CD8-positive, alpha-beta memory T cell (primary cell): ENCODE results near the gene SDK1. TPM values are rescaled to one million over a fixed set of nuclear protein-coding genes. Genes with fewer than 3 reads are reported as not detected.

Experiments
- CTCF ChIA-PET: fragments of 350-600 bp; sonication (Branson Sonifier 250); formaldehyde crosslinking; loops from one replicate; lab custom pipeline; 2021; ENCODE audit warnings: antibody characterized with exemption; lab: Charles Lee
- POLR2A ChIA-PET: fragments of 350-600 bp; sonication (Branson Sonifier 250); formaldehyde crosslinking; loops from one replicate; lab custom pipeline; 2021; ENCODE audit warnings: antibody characterized with exemption; lab: Charles Lee
- DNase-seq, 5 donors: peaks; one replicate each; pipeline versions ENCODE4 v3.0.0 to v3.0.0-alpha.2; 2020 to 2022; ENCODE audit warnings: mixed read lengths in 1 of 5
- H3K27ac ChIP-seq: one replicate; pipeline ENCODE4 v1.7.0; 2013; ENCODE audit warnings: low read depth, mild to moderate bottlenecking, low read length, moderate library complexity
- H3K27me3 ChIP-seq: 2 replicates; pipeline ENCODE4 v1.7.0; 2013; ENCODE audit warnings: low read length, mild to moderate bottlenecking; ENCODE audit not compliant: insufficient read depth, poor library complexity, severe bottlenecking
- H3K36me3 ChIP-seq: 2 replicates; pipeline ENCODE4 v1.7.0; 2013; ENCODE audit warnings: mild to moderate bottlenecking, low read length, moderate library complexity; ENCODE audit not compliant: insufficient read depth
- H3K4me1 ChIP-seq: 2 replicates; pipeline ENCODE4 v1.7.0; 2013; ENCODE audit warnings: mild to moderate bottlenecking, low read length, moderate library complexity; ENCODE audit not compliant: insufficient read depth
- H3K4me3 ChIP-seq: 2 replicates; pipeline ENCODE4 v1.7.0; 2013; ENCODE audit warnings: mild to moderate bottlenecking, low read length
- H3K9me3 ChIP-seq: 2 replicates; pipeline ENCODE4 v1.7.0; 2013; ENCODE audit warnings: mild to moderate bottlenecking, low read length
- H3K27ac Mint-ChIP-seq, 8 donors: one replicate each; pipeline ENCODE4 v1.8.0; 2020 to 2021; ENCODE audit warnings: mixed read lengths in 8 of 8, mild to moderate bottlenecking in 6 of 8, inconsistent platforms in 3 of 8, moderate library complexity in 3 of 8
- H3K27me3 Mint-ChIP-seq, 2 donors: one replicate each; pipeline ENCODE4 v1.8.0; 2020 to 2021; ENCODE audit warnings: mixed read lengths in 2 of 2, mild to moderate bottlenecking in 1 of 2, moderate library complexity in 1 of 2
- H3K36me3 Mint-ChIP-seq, 3 donors: one replicate each; pipeline ENCODE4 v1.8.0; 2020 to 2021; ENCODE audit warnings: mixed read lengths in 3 of 3, inconsistent platforms in 1 of 3, mild to moderate bottlenecking in 1 of 3
- H3K4me1 Mint-ChIP-seq, 3 donors: one replicate each; pipeline ENCODE4 v1.8.0; 2020 to 2021; ENCODE audit warnings: mixed read lengths in 3 of 3, inconsistent platforms in 1 of 3, mild to moderate bottlenecking in 1 of 3
- H3K4me3 Mint-ChIP-seq, 7 donors: one replicate each; pipeline ENCODE4 v1.8.0; 2020 to 2021; ENCODE audit warnings: mixed read lengths in 7 of 7, mild to moderate bottlenecking in 6 of 7, moderate library complexity in 4 of 7, inconsistent platforms in 2 of 7
- H3K9me3 Mint-ChIP-seq, 5 donors: one replicate each; pipeline ENCODE4 v1.8.0; 2020 to 2022; ENCODE audit warnings: mixed read lengths in 5 of 5, mild to moderate bottlenecking in 3 of 5, moderate library complexity in 2 of 5, inconsistent platforms in 1 of 5
- polyA plus RNA-seq: library from polyadenylated mRNA; unstranded; fragments of 300-500 nt; fragmentation: Illumina TruSeq; gene quantifications from one replicate; pipeline ENCODE4 v1.2.3, GENCODE V29; 2021
- total RNA-seq, 2 experiments: library from RNA; stranded (reverse); gene quantifications; one replicate each; pipeline ENCODE4 v1.2.3, GENCODE V29; 2021

The SDK1 gene
- total and polyA plus RNA-seq, 3 experiments from 2014 or later = 0.04 TPM; not detected in 1

- Histone ChIP-seq H3K4me1 (no peaks in the 10 kb centered on the region), H3K27ac (no peak overlapping the region), H3K36me3 (no peaks in the 10 kb centered on the region), H3K27me3 (no peaks in the 10 kb centered on the region), H3K4me3 (no peak overlapping the region), H3K9me3 (no peaks in the 10 kb centered on the region)
- CTCF ChIA-PET = no interaction called here
- Mint-ChIP-seq H3K9me3 (no peaks in the 10 kb centered on the region), H3K4me1 (no peaks in the 10 kb centered on the region), H3K27me3 (peaks cover 2 to 19% of the 10 kb centered on the region in 2 donors), H3K4me3 (no peak overlapping the region), H3K36me3 (no peaks in the 10 kb centered on the region), H3K27ac (no peak overlapping the region)
- no peak for DNase-seq
- POLR2A ChIA-PET = no interaction called here
Observed at GRCh38 chr7:3968234-3968633, 667.2 kb downstream of the SDK1 start.

DNA sequence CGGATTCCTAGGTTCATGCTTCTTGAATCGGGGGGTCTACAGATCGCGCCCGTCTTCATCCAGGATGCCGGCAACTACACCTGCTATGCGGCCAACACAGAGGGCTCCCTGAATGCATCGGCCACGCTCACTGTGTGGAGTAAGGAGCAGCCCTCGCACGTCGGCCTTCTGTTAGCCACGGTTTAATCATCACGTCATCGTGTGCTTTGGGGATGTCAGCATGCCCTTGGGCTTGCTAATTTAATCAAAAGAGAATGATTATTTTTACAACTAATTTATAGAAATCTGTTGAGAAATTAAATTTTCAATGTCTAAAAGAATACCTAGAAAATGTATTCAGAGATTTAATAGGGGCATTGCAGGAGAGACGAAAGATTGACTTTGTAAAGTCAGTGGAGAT lies 668.2 kb downstream of the SDK1 start:
- Mint-ChIP-seq H3K27ac (no peak overlapping the region), H3K36me3 (no peaks in the 10 kb centered on the region), H3K9me3 (no peaks in the 10 kb centered on the region), H3K27me3 (peaks cover 2 to 19% of the 10 kb centered on the region in 2 donors), H3K4me3 (no peak overlapping the region), H3K4me1 (no peaks in the 10 kb centered on the region)
- no peak overlapping the region for H3K27ac ChIP-seq
- no peaks in the 10 kb centered on the region for H3K36me3 ChIP-seq
- ChIA-PET CTCF (no interaction called here), POLR2A (no interaction called here)
- no peak for DNase-seq
- no peak overlapping the region for H3K4me3 ChIP-seq
- no peaks in the 10 kb centered on the region for H3K9me3 ChIP-seq
- H3K4me1 ChIP-seq = no peaks in the 10 kb centered on the region
- no peaks in the 10 kb centered on the region for H3K27me3 ChIP-seq

GRCh38 chr7:3971323-3971722 lies 670.3 kb downstream of the SDK1 start:
- no peaks in the 10 kb centered on the region for H3K4me1 ChIP-seq
- no peak overlapping the region for H3K4me3 ChIP-seq
- H3K36me3 ChIP-seq = no peaks in the 10 kb centered on the region
- Mint-ChIP-seq H3K27me3 (peaks cover 2 to 19% of the 10 kb centered on the region in 2 donors), H3K4me3 (no peak overlapping the region), H3K4me1 (no peaks in the 10 kb centered on the region), H3K36me3 (no peaks in the 10 kb centered on the region), H3K27ac (no peak overlapping the region), H3K9me3 (no peaks in the 10 kb centered on the region)
- CTCF ChIA-PET = no interaction called here
- POLR2A ChIA-PET = no interaction called here
- no peak for DNase-seq
- no peaks in the 10 kb centered on the region for H3K27me3 ChIP-seq
- no peaks in the 10 kb centered on the region for H3K9me3 ChIP-seq
- no peak overlapping the region for H3K27ac ChIP-seq

DNA sequence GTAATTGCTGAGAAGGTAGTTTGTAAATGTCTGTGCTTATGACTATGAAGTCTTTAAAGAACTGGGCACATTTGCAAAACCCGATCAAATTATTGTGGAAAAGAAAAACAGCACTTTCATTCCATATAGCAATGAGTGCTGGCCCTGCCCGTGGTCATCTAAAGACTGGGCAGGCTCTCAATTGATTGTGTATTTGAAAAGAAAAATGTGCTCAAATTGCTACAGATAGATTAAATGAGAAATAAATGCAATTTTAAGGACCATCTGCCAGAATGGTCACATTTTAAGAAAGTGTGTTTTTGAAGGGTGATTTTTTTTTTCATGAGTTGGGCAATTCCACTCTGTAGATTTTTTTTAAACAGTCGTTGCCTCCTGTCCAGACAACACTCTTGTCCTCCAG lies 672.2 kb downstream of the SDK1 start:
- no peaks in the 10 kb centered on the region for H3K27me3 ChIP-seq
- H3K4me1 Mint-ChIP-seq = no peaks in the 10 kb centered on the region
- no peaks in the 10 kb centered on the region for H3K4me1 ChIP-seq
- ChIA-PET CTCF (no interaction called here), POLR2A (no interaction called here)
- H3K27ac ChIP-seq = no peak overlapping the region
- H3K36me3 ChIP-seq = no peaks in the 10 kb centered on the region
- H3K27me3 Mint-ChIP-seq = peaks cover 2 to 15% of the 10 kb centered on the region in 2 donors
- no peaks in the 10 kb centered on the region for H3K36me3 Mint-ChIP-seq
- H3K4me3 Mint-ChIP-seq = no peak overlapping the region
- H3K27ac Mint-ChIP-seq = no peak overlapping the region
- peaks cover 0 to 3% (median 0%) of the 10 kb centered on the region in 5 donors for H3K9me3 Mint-ChIP-seq
- no peak overlapping the region for H3K4me3 ChIP-seq
- no peaks in the 10 kb centered on the region for H3K9me3 ChIP-seq
- DNase-seq = no peak

- H3K9me3 Mint-ChIP-seq = peaks cover 0 to 3% (median 0%) of the 10 kb centered on the region in 5 donors
- H3K9me3 ChIP-seq = no peaks in the 10 kb centered on the region
- ChIA-PET CTCF (no interaction called here), POLR2A (no interaction called here)
- DNase-seq = no peak
- H3K36me3 Mint-ChIP-seq = no peaks in the 10 kb centered on the region
- H3K27ac Mint-ChIP-seq = no peak overlapping the region
- no peak overlapping the region for H3K4me3 ChIP-seq
- no peaks in the 10 kb centered on the region for H3K4me1 ChIP-seq
- H3K4me3 Mint-ChIP-seq = no peak overlapping the region
- H3K4me1 Mint-ChIP-seq = no peaks in the 10 kb centered on the region
- H3K36me3 ChIP-seq = no peaks in the 10 kb centered on the region
- no peak overlapping the region for H3K27ac ChIP-seq
- no peaks in the 10 kb centered on the region for H3K27me3 ChIP-seq
- peaks cover 2 to 15% of the 10 kb centered on the region in 2 donors for H3K27me3 Mint-ChIP-seq
Observed at GRCh38 chr7:3974329-3974728, 673.3 kb downstream of the SDK1 start.

DNA sequence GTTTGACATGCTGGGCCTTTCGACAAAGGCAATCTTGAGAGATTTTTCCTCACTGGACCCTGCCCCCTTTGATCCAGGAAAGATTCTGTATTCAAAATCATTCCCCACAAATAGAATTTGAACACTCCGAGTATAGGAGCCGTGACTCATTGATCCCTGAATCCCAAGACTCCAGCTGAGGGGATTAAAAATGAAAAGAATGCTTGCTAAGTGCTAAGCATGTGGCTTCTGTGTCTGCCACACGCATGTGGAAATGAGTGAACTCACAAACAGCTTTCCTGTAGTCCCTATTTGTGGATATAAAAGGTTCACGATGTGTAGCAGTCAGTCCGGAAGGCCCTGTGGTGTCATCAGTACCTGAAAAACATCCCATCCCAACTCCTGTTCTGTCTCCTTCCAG lies 674.3 kb downstream of the SDK1 start:
- H3K36me3 ChIP-seq = no peaks in the 10 kb centered on the region
- Mint-ChIP-seq H3K9me3 (peaks cover 0 to 3% (median 0%) of the 10 kb centered on the region in 5 donors), H3K27me3 (peaks cover 2 to 11% of the 10 kb centered on the region in 2 donors), H3K36me3 (no peaks in the 10 kb centered on the region), H3K4me3 (no peak overlapping the region), H3K4me1 (no peaks in the 10 kb centered on the region), H3K27ac (no peak overlapping the region)
- no peaks in the 10 kb centered on the region for H3K27me3 ChIP-seq
- CTCF ChIA-PET = no interaction called here
- POLR2A ChIA-PET = no interaction called here
- no peaks in the 10 kb centered on the region for H3K9me3 ChIP-seq
- no peak overlapping the region for H3K4me3 ChIP-seq
- DNase-seq = no peak
- no peaks in the 10 kb centered on the region for H3K4me1 ChIP-seq
- H3K27ac ChIP-seq = no peak overlapping the region

DNA sequence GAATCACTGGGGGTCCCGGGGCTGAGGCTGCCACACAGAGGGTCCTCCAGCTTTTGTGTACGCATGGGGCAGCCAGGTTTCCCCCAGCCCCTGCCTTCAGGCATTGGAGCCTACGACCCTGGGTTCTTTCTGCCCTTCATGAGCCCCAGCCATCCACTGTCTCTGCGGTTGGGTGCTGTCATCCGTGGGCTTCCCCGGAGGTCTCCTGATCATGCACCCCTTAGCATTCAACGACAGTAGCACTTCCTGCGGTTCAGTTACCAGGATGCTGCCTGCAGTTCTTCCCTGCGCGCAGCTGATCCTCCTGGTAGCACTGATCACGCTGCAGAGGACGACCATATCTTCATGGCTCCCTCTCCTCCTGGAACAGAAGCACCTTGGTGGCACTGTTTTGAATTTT lies 676.3 kb downstream of the SDK1 start:
- H3K27me3 Mint-ChIP-seq = peaks cover 0 to 4% of the 10 kb centered on the region in 2 donors
- Histone ChIP-seq H3K36me3 (no peaks in the 10 kb centered on the region), H3K4me3 (no peak overlapping the region), H3K27me3 (no peaks in the 10 kb centered on the region), H3K4me1 (no peaks in the 10 kb centered on the region), H3K9me3 (no peaks in the 10 kb centered on the region), H3K27ac (no peak overlapping the region)
- POLR2A ChIA-PET = no interaction called here
- peaks cover 0 to 3% (median 0%) of the 10 kb centered on the region in 5 donors for H3K9me3 Mint-ChIP-seq
- no peaks in the 10 kb centered on the region for H3K4me1 Mint-ChIP-seq
- no peak overlapping the region for H3K4me3 Mint-ChIP-seq
- H3K36me3 Mint-ChIP-seq = no peaks in the 10 kb centered on the region
- CTCF ChIA-PET = no interaction called here
- DNase-seq = no peak
- H3K27ac Mint-ChIP-seq = no peak overlapping the region

GRCh38 chr7:3978839-3979238 lies 677.8 kb downstream of the SDK1 start:
- Histone ChIP-seq H3K27ac (no peak overlapping the region), H3K4me1 (no peaks in the 10 kb centered on the region), H3K36me3 (no peaks in the 10 kb centered on the region), H3K4me3 (no peak overlapping the region), H3K9me3 (no peaks in the 10 kb centered on the region), H3K27me3 (no peaks in the 10 kb centered on the region)
- no peak for DNase-seq
- no peaks in the 10 kb centered on the region for H3K36me3 Mint-ChIP-seq
- ChIA-PET CTCF (no interaction called here), POLR2A (no interaction called here)
- no peaks in the 10 kb centered on the region for H3K4me1 Mint-ChIP-seq
- no peak overlapping the region for H3K27ac Mint-ChIP-seq
- no peak overlapping the region for H3K4me3 Mint-ChIP-seq
- peaks cover 0 to 4% of the 10 kb centered on the region in 2 donors for H3K27me3 Mint-ChIP-seq
- H3K9me3 Mint-ChIP-seq = peaks cover 0 to 3% (median 0%) of the 10 kb centered on the region in 5 donors
